Activated naive CD4-positive, alpha-beta T cell treated with anti-CD3 and anti-CD28 coated beads, Interleukin-2, amount 10 ng/mL, durations not matched to agents 7 days and 5 days (primary cell): Measurements from ENCODE around the gene ARHGEF26.

Experiments used
- CTCF ChIA-PET: fragments of 350-600 bp; sonication (Branson Sonifier 250); formaldehyde crosslinking; loops from one replicate; lab custom pipeline; 2021; ENCODE audit warnings: antibody characterized with exemption; lab: Charles Lee
- DNase-seq: peaks from one replicate; pipeline ENCODE4 v3.0.0-alpha.2; 2020
- H3K27ac Mint-ChIP-seq: one replicate; pipeline ENCODE4 v1.8.0; 2021; ENCODE audit warnings: mild to moderate bottlenecking, moderate library complexity, mixed read lengths
- H3K27me3 Mint-ChIP-seq: one replicate; pipeline ENCODE4 v1.8.0; 2021; ENCODE audit warnings: mild to moderate bottlenecking, mixed read lengths
- H3K36me3 Mint-ChIP-seq: one replicate; pipeline ENCODE4 v1.8.0; 2021; ENCODE audit warnings: mixed read lengths
- H3K4me1 Mint-ChIP-seq: one replicate; pipeline ENCODE4 v1.8.0; 2021; ENCODE audit warnings: mixed read lengths
- H3K4me3 Mint-ChIP-seq: one replicate; pipeline ENCODE4 v1.8.0; 2021; ENCODE audit warnings: mild to moderate bottlenecking, moderate library complexity, mixed read lengths
- H3K9me3 Mint-ChIP-seq: one replicate; pipeline ENCODE4 v1.8.0; 2021; ENCODE audit warnings: mixed read lengths

Gene ARHGEF26

GRCh38 chr3:154191520-154191919 lies 70.3 kb downstream of the ARHGEF26 start:
- DNase-seq = no peak
- Mint-ChIP-seq H3K4me3 (no peak overlapping the region), H3K9me3 (no peaks in the 10 kb centered on the region), H3K27me3 (peaks cover 7% of the 10 kb centered on the region), H3K36me3 (no peaks in the 10 kb centered on the region), H3K27ac (no peak overlapping the region), H3K4me1 (no peaks in the 10 kb centered on the region)
- CTCF ChIA-PET = no interaction called here

DNA sequence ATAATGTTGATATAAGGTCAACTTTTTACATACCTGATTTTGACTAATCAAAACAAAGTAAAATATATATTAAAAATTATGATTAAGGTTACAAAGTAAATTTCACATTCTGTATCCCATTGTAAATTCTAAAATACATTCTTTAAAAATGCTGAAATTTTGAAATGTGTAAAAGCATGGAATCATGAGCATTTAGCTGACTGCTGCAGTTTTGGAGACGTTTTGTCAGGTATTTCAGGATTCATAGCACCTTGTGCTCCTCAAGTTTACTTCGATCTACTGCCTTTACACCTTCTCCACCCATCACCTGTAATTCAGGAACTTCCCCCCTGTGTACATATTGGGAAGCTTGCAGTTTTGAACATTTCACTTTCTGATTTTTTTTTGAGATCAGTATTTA lies 71.0 kb downstream of the ARHGEF26 start:
- peaks cover 7% of the 10 kb centered on the region for H3K27me3 Mint-ChIP-seq
- no peaks in the 10 kb centered on the region for H3K36me3 Mint-ChIP-seq
- CTCF ChIA-PET = no interaction called here
- H3K27ac Mint-ChIP-seq = no peak overlapping the region
- no peaks in the 10 kb centered on the region for H3K9me3 Mint-ChIP-seq
- no peaks in the 10 kb centered on the region for H3K4me1 Mint-ChIP-seq
- no peak for DNase-seq
- no peak overlapping the region for H3K4me3 Mint-ChIP-seq

DNA sequence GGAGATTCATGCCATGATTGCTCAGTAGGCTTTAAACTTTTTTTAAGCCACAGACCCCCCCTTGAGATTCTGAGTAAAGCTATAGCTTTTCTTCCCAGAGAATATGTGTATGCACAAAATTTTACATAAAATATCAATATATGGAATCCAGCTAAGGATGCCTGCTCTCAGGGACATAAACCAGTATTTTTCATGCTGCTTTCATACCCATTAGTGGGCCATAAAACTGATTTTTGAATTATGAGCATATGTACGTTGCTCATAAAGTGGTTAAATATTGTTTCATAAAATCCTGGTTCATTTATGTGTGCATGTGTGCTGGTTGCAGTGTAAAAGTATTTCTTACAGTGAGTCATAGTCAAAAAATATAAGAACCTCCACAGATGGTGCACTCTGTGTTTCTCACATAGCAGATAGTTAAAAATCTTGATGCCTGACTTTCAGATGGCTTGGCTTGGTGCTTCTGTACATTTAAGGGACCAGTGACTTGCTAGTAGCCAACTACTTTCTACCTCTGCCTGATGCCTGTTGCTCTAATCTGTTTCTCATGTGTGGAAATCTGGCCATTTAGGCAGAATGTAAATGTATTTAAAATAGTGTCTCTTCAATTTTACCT lies 71.9 kb downstream of the ARHGEF26 start:
- DNase-seq = no peak
- no peak overlapping the region for H3K4me3 Mint-ChIP-seq
- H3K36me3 Mint-ChIP-seq = no peaks in the 10 kb centered on the region
- H3K27ac Mint-ChIP-seq = no peak overlapping the region
- no peaks in the 10 kb centered on the region for H3K9me3 Mint-ChIP-seq
- no peaks in the 10 kb centered on the region for H3K4me1 Mint-ChIP-seq
- CTCF ChIA-PET = no interaction called here
- peaks cover 7% of the 10 kb centered on the region for H3K27me3 Mint-ChIP-seq

DNA sequence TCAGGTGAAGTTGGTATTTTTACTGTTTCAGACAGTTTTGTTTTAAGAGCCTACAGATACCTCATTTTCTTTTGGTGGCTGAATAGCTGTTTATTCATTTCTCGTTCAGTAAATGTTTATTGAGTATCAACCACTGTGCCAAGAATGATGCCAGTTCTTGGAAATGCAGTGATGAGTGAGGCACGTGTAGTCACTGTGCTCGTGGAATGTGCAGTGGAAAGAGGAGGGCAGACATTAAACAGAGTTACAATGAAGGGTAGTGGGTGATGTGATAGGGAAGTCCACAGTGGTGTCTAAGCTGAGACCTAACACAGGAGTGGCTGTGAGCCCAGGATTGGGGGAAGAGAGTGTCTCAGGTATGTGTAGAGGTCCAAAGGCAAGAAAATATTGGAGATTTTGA lies 73.7 kb downstream of the ARHGEF26 start:
- Mint-ChIP-seq H3K36me3 (no peaks in the 10 kb centered on the region), H3K4me1 (no peaks in the 10 kb centered on the region), H3K9me3 (no peaks in the 10 kb centered on the region), H3K27me3 (peaks cover 4% of the 10 kb centered on the region), H3K4me3 (no peak overlapping the region), H3K27ac (no peak overlapping the region)
- CTCF ChIA-PET = no interaction called here
- DNase-seq = no peak

- Mint-ChIP-seq H3K4me3 (no peak overlapping the region), H3K36me3 (no peaks in the 10 kb centered on the region), H3K27me3 (peaks cover 4% of the 10 kb centered on the region), H3K9me3 (no peaks in the 10 kb centered on the region), H3K27ac (no peak overlapping the region), H3K4me1 (no peaks in the 10 kb centered on the region)
- CTCF ChIA-PET = no interaction called here
- DNase-seq = no peak
Observed at GRCh38 chr3:154195620-154196356, 74.6 kb downstream of the ARHGEF26 start.

DNA sequence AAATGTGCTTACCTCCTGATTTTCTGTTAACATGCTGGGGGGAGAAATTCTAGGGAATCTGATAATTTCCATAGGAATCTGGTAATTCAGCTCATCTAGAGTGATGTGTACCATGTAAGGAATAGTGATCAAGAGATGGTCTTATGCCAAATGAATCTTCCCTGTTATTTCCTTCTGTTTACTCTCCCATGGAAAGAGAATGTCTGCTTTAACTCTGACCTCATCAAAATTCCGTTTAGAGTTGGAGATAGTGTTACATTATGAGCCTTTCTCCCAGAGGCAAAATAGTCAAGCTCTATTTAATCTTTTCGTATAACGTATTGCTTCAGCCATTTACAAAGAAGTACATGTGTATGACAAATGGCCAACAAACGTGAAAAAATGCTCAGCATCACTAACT lies 76.6 kb downstream of the ARHGEF26 start:
- H3K36me3 Mint-ChIP-seq = no peaks in the 10 kb centered on the region
- no peak overlapping the region for H3K27ac Mint-ChIP-seq
- CTCF ChIA-PET = no interaction called here
- H3K27me3 Mint-ChIP-seq = no peaks in the 10 kb centered on the region
- H3K4me1 Mint-ChIP-seq = no peaks in the 10 kb centered on the region
- no peaks in the 10 kb centered on the region for H3K9me3 Mint-ChIP-seq
- no peak overlapping the region for H3K4me3 Mint-ChIP-seq
- no peak for DNase-seq

- no peaks in the 10 kb centered on the region for H3K27me3 Mint-ChIP-seq
- no peak overlapping the region for H3K27ac Mint-ChIP-seq
- CTCF ChIA-PET = no interaction called here
- no peaks in the 10 kb centered on the region for H3K9me3 Mint-ChIP-seq
- H3K4me1 Mint-ChIP-seq = no peaks in the 10 kb centered on the region
- no peaks in the 10 kb centered on the region for H3K36me3 Mint-ChIP-seq
- DNase-seq = no peak
- no peak overlapping the region for H3K4me3 Mint-ChIP-seq
Observed at GRCh38 chr3:154209499-154209898, 88.3 kb downstream of the ARHGEF26 start.

GRCh38 chr3:154210986-154211385 lies 89.8 kb downstream of the ARHGEF26 start:
- H3K9me3 Mint-ChIP-seq = no peaks in the 10 kb centered on the region
- H3K27ac Mint-ChIP-seq = no peak overlapping the region
- H3K36me3 Mint-ChIP-seq = no peaks in the 10 kb centered on the region
- H3K4me1 Mint-ChIP-seq = no peaks in the 10 kb centered on the region
- H3K4me3 Mint-ChIP-seq = no peak overlapping the region
- H3K27me3 Mint-ChIP-seq = no peaks in the 10 kb centered on the region
- DNase-seq = no peak
- CTCF ChIA-PET = no interaction called here

DNA sequence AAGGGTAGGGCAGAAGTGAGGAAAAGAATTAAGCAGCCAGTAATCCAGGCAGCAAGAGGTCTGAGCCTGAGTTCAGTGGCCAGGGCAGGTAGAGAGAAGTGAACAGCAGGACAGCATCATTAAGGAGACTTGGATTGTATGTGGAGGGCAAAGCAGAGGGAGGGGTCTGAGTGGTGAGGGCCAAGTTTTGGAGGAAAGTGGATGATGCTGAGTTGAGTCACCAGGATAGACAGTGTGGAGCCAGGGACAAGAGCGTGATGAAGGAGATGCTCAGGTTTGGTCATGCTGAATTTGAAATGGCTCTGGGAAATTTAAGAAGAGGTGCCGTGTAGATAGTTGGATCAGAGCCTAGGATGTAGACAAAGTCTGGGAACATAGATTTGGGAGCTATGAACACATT lies 93.1 kb downstream of the ARHGEF26 start:
- CTCF ChIA-PET = no interaction called here
- DNase-seq = no peak
- Mint-ChIP-seq H3K27me3 (no peaks in the 10 kb centered on the region), H3K27ac (no peak overlapping the region), H3K9me3 (no peaks in the 10 kb centered on the region), H3K4me3 (no peak overlapping the region), H3K36me3 (no peaks in the 10 kb centered on the region), H3K4me1 (no peaks in the 10 kb centered on the region)

DNA sequence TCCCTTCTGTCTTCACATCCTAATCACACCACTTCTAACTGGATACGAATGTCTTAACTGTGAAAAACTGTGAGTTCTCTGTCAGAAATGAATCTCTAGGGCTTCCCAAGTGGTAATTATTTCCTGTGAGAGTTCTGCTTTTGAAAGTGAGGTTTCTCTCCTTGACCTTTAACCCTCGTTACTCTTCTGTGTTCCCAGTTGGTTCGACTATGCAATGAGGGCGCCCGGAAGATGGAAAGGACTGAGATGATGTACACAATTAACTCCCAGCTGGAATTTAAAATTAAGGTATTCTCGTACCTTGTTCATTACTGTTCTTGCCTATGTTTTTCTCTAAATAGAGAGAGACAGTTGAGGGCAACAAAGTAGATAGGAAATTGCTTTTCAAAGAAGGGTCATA lies 96.5 kb downstream of the ARHGEF26 start:
- no peaks in the 10 kb centered on the region for H3K9me3 Mint-ChIP-seq
- no peak overlapping the region for H3K4me3 Mint-ChIP-seq
- DNase-seq = no peak
- no peaks in the 10 kb centered on the region for H3K4me1 Mint-ChIP-seq
- no peak overlapping the region for H3K27ac Mint-ChIP-seq
- H3K27me3 Mint-ChIP-seq = peaks cover 2% of the 10 kb centered on the region
- H3K36me3 Mint-ChIP-seq = no peaks in the 10 kb centered on the region
- CTCF ChIA-PET = no interaction called here

- CTCF ChIA-PET = no interaction called here
- no peak for DNase-seq
- no peaks in the 10 kb centered on the region for H3K9me3 Mint-ChIP-seq
- H3K4me1 Mint-ChIP-seq = no peaks in the 10 kb centered on the region
- peaks cover 3% of the 10 kb centered on the region for H3K27me3 Mint-ChIP-seq
- no peak overlapping the region for H3K4me3 Mint-ChIP-seq
- no peaks in the 10 kb centered on the region for H3K36me3 Mint-ChIP-seq
- no peak overlapping the region for H3K27ac Mint-ChIP-seq
Observed at GRCh38 chr3:154218728-154219127, 97.5 kb downstream of the ARHGEF26 start.

DNA sequence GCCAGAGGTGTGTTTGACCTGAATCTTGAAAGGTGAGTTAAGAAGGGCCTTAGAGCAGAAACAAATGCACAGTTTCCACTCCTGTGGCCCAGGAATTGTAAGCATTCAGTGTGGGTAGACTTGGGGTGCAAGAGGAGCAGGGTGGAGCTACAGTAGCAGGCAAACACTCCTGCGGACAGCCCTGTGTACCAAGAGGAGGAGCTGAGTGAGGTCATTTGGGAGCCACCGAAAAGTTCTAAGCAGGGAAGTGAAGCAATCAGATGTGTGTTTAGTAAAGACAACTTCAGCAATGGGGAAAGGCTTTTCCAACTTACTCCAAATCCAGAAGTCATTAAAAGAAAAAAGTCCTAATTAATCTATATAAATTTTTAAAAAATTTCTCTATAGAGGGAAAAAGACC lies 99.3 kb downstream of the ARHGEF26 start:
- no peak overlapping the region for H3K27ac Mint-ChIP-seq
- peaks cover 3% of the 10 kb centered on the region for H3K27me3 Mint-ChIP-seq
- DNase-seq = no peak
- no peak overlapping the region for H3K4me3 Mint-ChIP-seq
- H3K9me3 Mint-ChIP-seq = no peaks in the 10 kb centered on the region
- H3K36me3 Mint-ChIP-seq = no peaks in the 10 kb centered on the region
- H3K4me1 Mint-ChIP-seq = no peaks in the 10 kb centered on the region
- CTCF ChIA-PET = no interaction called here

- Mint-ChIP-seq H3K36me3 (no peaks in the 10 kb centered on the region), H3K27me3 (peaks cover 3% of the 10 kb centered on the region), H3K4me3 (no peak overlapping the region), H3K4me1 (no peaks in the 10 kb centered on the region), H3K9me3 (no peaks in the 10 kb centered on the region), H3K27ac (no peak overlapping the region)
- DNase-seq = no peak
- CTCF ChIA-PET = no interaction called here
Observed at GRCh38 chr3:154223519-154223918, 102.3 kb downstream of the ARHGEF26 start.

- no peaks in the 10 kb centered on the region for H3K9me3 Mint-ChIP-seq
- DNase-seq = no peak
Observed at GRCh38 chr3:154224366-154224765, 103.2 kb downstream of the ARHGEF26 start.

DNA sequence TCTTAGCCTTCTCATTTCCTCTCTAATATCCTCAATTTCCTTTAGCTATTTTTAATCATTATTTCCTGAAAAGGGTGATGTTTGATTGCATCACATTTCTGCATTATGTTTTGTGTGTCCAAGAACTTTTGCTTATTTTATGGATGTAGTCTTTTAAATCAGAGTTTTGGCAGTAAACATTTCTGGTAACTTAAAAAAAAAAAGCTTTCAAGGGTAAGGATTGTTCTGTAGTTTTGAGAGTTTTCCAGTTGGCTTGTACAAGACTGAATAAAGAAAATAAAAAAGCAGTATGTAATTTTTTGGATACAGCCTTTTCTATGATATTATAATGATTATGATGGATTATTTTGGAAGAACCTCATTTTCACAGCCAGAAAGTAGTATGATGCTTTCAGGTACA lies 103.7 kb downstream of the ARHGEF26 start:
- CTCF ChIA-PET = interaction anchor here (0.9 kb wide), 1 partner anchor 12 kb away, joined by 3 read pairs; no protein-coding TSS in a partner anchor

More at GRCh38 chr3:154224366-154224765, 103.2 kb downstream of the ARHGEF26 start:
- no peak overlapping the region for H3K27ac Mint-ChIP-seq
- H3K27me3 Mint-ChIP-seq = peaks cover 3% of the 10 kb centered on the region
- CTCF ChIA-PET = interaction anchor here (0.9 kb wide), 1 partner anchor 13 kb away, joined by 3 read pairs; no protein-coding TSS in a partner anchor
- H3K4me3 Mint-ChIP-seq = no peak overlapping the region
- no peaks in the 10 kb centered on the region for H3K36me3 Mint-ChIP-seq
- H3K4me1 Mint-ChIP-seq = no peaks in the 10 kb centered on the region

More for the DNA sequence above, 103.7 kb downstream of the ARHGEF26 start:
- H3K9me3 Mint-ChIP-seq = no peaks in the 10 kb centered on the region
- H3K4me3 Mint-ChIP-seq = no peak overlapping the region
- H3K4me1 Mint-ChIP-seq = no peaks in the 10 kb centered on the region
- no peak overlapping the region for H3K27ac Mint-ChIP-seq
- no peaks in the 10 kb centered on the region for H3K36me3 Mint-ChIP-seq
- DNase-seq = no peak
- H3K27me3 Mint-ChIP-seq = peaks cover 3% of the 10 kb centered on the region
